Mesenchymal stem cell (in vitro differentiated cells and primary cell): ENCODE measurements around the gene CSF1R.
A peak's percentile ranks its signal among the peaks of the same experiment; 100 is the strongest.

ENCODE experiments used
- DNase-seq: peaks from one replicate; pipeline ENCODE4 v3.0.0-alpha.2; 2013
- H2AFZ ChIP-seq: one replicate; pipeline ENCODE4 v1.6.1; 2013; ENCODE audit warnings: low read depth, mild to moderate bottlenecking, control low read depth, inconsistent platforms, low read length, moderate library complexity
- H2AK5ac ChIP-seq: 2 replicates; pipeline ENCODE4 v1.6.1; 2013; ENCODE audit warnings: low read length, moderate library complexity, mild to moderate bottlenecking, inconsistent platforms; ENCODE audit not compliant: severe bottlenecking
- H2BK120ac ChIP-seq: one replicate; pipeline ENCODE4 v1.6.1; 2013; ENCODE audit warnings: low read depth, mild to moderate bottlenecking, inconsistent platforms, low read length, moderate library complexity
- H2BK12ac ChIP-seq, 2 experiments: one replicate each; pipeline ENCODE4 v1.6.1; 2013; ENCODE audit warnings: inconsistent platforms in 2 of 2, low read length in 2 of 2, mild to moderate bottlenecking in 2 of 2, moderate library complexity in 2 of 2, control low read depth in 1 of 2
- H2BK15ac ChIP-seq: one replicate; pipeline ENCODE4 v1.6.1; 2013; ENCODE audit warnings: mild to moderate bottlenecking, low read depth, inconsistent platforms; ENCODE audit not compliant: poor library complexity, severe bottlenecking
- H2BK5ac ChIP-seq: 2 replicates; pipeline ENCODE4 v1.6.1; 2013; ENCODE audit warnings: low read depth, mild to moderate bottlenecking, low read length, control low read depth, inconsistent platforms; ENCODE audit not compliant: poor library complexity, severe bottlenecking
- H3K14ac ChIP-seq, 2 experiments: one replicate each; pipeline ENCODE4 v1.6.1; 2013; ENCODE audit warnings: inconsistent platforms in 2 of 2, low read length in 2 of 2, control low read depth in 1 of 2, mild to moderate bottlenecking in 1 of 2, moderate library complexity in 1 of 2
- H3K18ac ChIP-seq, 2 experiments: one replicate each; pipeline ENCODE4 v1.6.1; 2013; ENCODE audit warnings: inconsistent platforms in 2 of 2, low read length in 2 of 2, control low read depth in 1 of 2, low read depth in 1 of 2, mild to moderate bottlenecking in 1 of 2
- H3K23ac ChIP-seq, 2 experiments: one replicate each; pipeline ENCODE4 v1.6.1; 2013; ENCODE audit warnings: inconsistent platforms in 2 of 2, low read length in 2 of 2, mild to moderate bottlenecking in 2 of 2, moderate library complexity in 2 of 2, control low read depth in 1 of 2
- H3K27ac ChIP-seq: 2 replicates; pipeline ENCODE4 v1.5.1; 2013; ENCODE audit warnings: mild to moderate bottlenecking, moderate library complexity, low read length, control low read depth, inconsistent platforms; ENCODE audit not compliant: poor library complexity, severe bottlenecking
- H3K27me3 ChIP-seq, 2 experiments: 2 replicates each; pipeline versions ENCODE4 v1.6.1 to v1.7.0; 2013; ENCODE audit warnings: low read length in 2 of 2, mild to moderate bottlenecking in 2 of 2, moderate library complexity in 2 of 2, control low read depth in 1 of 2, inconsistent platforms in 1 of 2; ENCODE audit not compliant: control insufficient read depth in 1 of 2, insufficient read depth in 1 of 2
- H3K36me3 ChIP-seq, 2 experiments: 2 replicates each; pipeline versions ENCODE4 v1.6.1 to v1.7.0; 2013; ENCODE audit warnings: low read length in 2 of 2, control low read depth in 1 of 2, inconsistent platforms in 1 of 2, low read depth in 1 of 2, mild to moderate bottlenecking in 1 of 2; ENCODE audit not compliant: insufficient read depth in 2 of 2, control insufficient read depth in 1 of 2
- H3K4ac ChIP-seq, 2 experiments: one replicate each; pipeline ENCODE4 v1.6.1; 2013; ENCODE audit warnings: inconsistent platforms in 2 of 2, low read length in 2 of 2, mild to moderate bottlenecking in 2 of 2, moderate library complexity in 2 of 2, control low read depth in 1 of 2, low read depth in 1 of 2
- H3K4me1 ChIP-seq: 2 replicates; pipeline ENCODE4 v1.6.1; 2013; ENCODE audit warnings: low read depth, low read length, control low read depth; ENCODE audit not compliant: control insufficient read depth, insufficient read depth
- H3K4me2 ChIP-seq: 2 replicates; pipeline ENCODE4 v1.6.1; 2013; ENCODE audit warnings: low read length, mild to moderate bottlenecking, inconsistent platforms; ENCODE audit not compliant: poor library complexity, severe bottlenecking
- H3K4me3 ChIP-seq, 2 experiments: 2 replicates each; pipeline versions ENCODE4 v1.5.1 to v1.7.0; 2013; ENCODE audit warnings: low read length in 2 of 2, mild to moderate bottlenecking in 2 of 2, control low read depth in 1 of 2, low read depth in 1 of 2; ENCODE audit not compliant: insufficient read depth in 1 of 2
- H3K79me1 ChIP-seq: replicated peaks from 2 replicates; pipeline ENCODE4 v1.6.1; 2013; ENCODE audit warnings: mild to moderate bottlenecking, control low read depth, low read length, inconsistent platforms; ENCODE audit not compliant: poor library complexity, severe bottlenecking
- H3K9ac ChIP-seq: 2 replicates; pipeline ENCODE4 v1.7.0; 2013; ENCODE audit warnings: mild to moderate bottlenecking, low read length, moderate library complexity
- H3K9me3 ChIP-seq: 2 replicates; pipeline ENCODE4 v1.7.0; 2013; ENCODE audit warnings: mild to moderate bottlenecking, low read length; ENCODE audit not compliant: control insufficient read depth
- H4K8ac ChIP-seq: one replicate; pipeline ENCODE4 v1.6.1; 2013; ENCODE audit warnings: inconsistent platforms, mild to moderate bottlenecking, low read length, moderate library complexity
- H4K91ac ChIP-seq: one replicate; pipeline ENCODE4 v1.6.1; 2013; ENCODE audit warnings: mild to moderate bottlenecking, low read length, inconsistent platforms
- WGBS: methylation state at CpG from one replicate; pipeline ENCODE4 v1.1.7; 2013; ENCODE audit warnings: mixed read lengths; 5-methylcytosine and 5-hydroxymethylcytosine counted together

CSF1R gene

GRCh38 chr5:150082889-150083288 lies 3.5 kb downstream of the CSF1R start:
- DNase-seq: no peak
- Histone ChIP-seq H3K4me1 (peaks cover 6% of the 10 kb centered on the region), H3K4ac (no peak overlapping the region), H3K27me3 (peaks cover 0 to 23% of the 10 kb centered on the region in 2 experiments), H3K27ac (no peak overlapping the region), H3K14ac (peak overlapping the region in 1 of 2 experiments; percentile 15), H2BK12ac (no peak overlapping the region), H3K4me3 (no peak overlapping the region), H3K18ac (no peak overlapping the region), H3K9me3 (no peaks in the 10 kb centered on the region), H2BK15ac (no peak overlapping the region), H3K4me2 (no peak overlapping the region), H2BK5ac (no peak overlapping the region), H4K91ac (no peak overlapping the region), H2AK5ac (no peak overlapping the region), H3K23ac (no peak overlapping the region), H2BK120ac (no peak overlapping the region), H4K8ac (no peak overlapping the region), H2AFZ (no peak overlapping the region), H3K36me3 (no peaks in the 10 kb centered on the region), H3K9ac (no peak overlapping the region), H3K79me1 (no peaks in the 10 kb centered on the region)
- WGBS: 94% methylated on average over 6 of the region's 6 CpGs

GRCh38 chr5:150082374-150082773 lies 4.0 kb downstream of the CSF1R start:
- H3K4me3 ChIP-seq: no peak overlapping the region
- 36% methylated on average over 3 of the region's 3 CpGs for WGBS

GRCh38 chr5:150081541-150082283 lies 4.6 kb downstream of the CSF1R start:
- peaks cover 0 to 23% of the 10 kb centered on the region in 2 experiments for H3K27me3 ChIP-seq
- no peak overlapping the region for H3K4me3 ChIP-seq
- H3K9me3 ChIP-seq: no peaks in the 10 kb centered on the region
- H2AFZ ChIP-seq: no peak overlapping the region
- H3K27ac ChIP-seq: no peak overlapping the region
- DNase-seq: no peak
- no peak overlapping the region for H3K9ac ChIP-seq
- H4K8ac ChIP-seq: no peak overlapping the region
- H3K18ac ChIP-seq: no peak overlapping the region
- peak overlapping the region in 1 of 2 experiments; percentile 9 for H3K23ac ChIP-seq
- no peak overlapping the region for H3K14ac ChIP-seq
- H2BK120ac ChIP-seq: no peak overlapping the region
- H3K4me2 ChIP-seq: no peak overlapping the region
- H2AK5ac ChIP-seq: no peak overlapping the region
- H2BK5ac ChIP-seq: no peak overlapping the region
- 40% methylated on average over 13 of the region's 15 CpGs for WGBS
- peak overlapping the region; percentile 50 for H2BK15ac ChIP-seq
- no peak overlapping the region for H4K91ac ChIP-seq
- H3K36me3 ChIP-seq: no peaks in the 10 kb centered on the region
- H2BK12ac ChIP-seq: peak overlapping the region in 1 of 2 experiments; percentile 2
- H3K4me1 ChIP-seq: peaks cover 6% of the 10 kb centered on the region
- no peak overlapping the region for H3K4ac ChIP-seq
- no peaks in the 10 kb centered on the region for H3K79me1 ChIP-seq

More at GRCh38 chr5:150082374-150082773, 4.0 kb downstream of the CSF1R start:
- no peak overlapping the region for H3K4me2 ChIP-seq
- no peaks in the 10 kb centered on the region for H3K36me3 ChIP-seq
- no peak overlapping the region for H3K9ac ChIP-seq
- no peaks in the 10 kb centered on the region for H3K79me1 ChIP-seq
- no peak overlapping the region for H3K18ac ChIP-seq
- H2AK5ac ChIP-seq: no peak overlapping the region
- no peak overlapping the region for H2BK120ac ChIP-seq
- peaks cover 0 to 23% of the 10 kb centered on the region in 2 experiments for H3K27me3 ChIP-seq
- no peak overlapping the region for H2BK12ac ChIP-seq
- no peak overlapping the region for H3K4ac ChIP-seq
- H3K9me3 ChIP-seq: no peaks in the 10 kb centered on the region
- H2BK5ac ChIP-seq: no peak overlapping the region
- no peak for DNase-seq
- H2AFZ ChIP-seq: no peak overlapping the region
- peaks cover 6% of the 10 kb centered on the region for H3K4me1 ChIP-seq
- H4K8ac ChIP-seq: no peak overlapping the region
- no peak overlapping the region for H3K27ac ChIP-seq
- H3K23ac ChIP-seq: no peak overlapping the region
- H3K14ac ChIP-seq: no peak overlapping the region
- no peak overlapping the region for H2BK15ac ChIP-seq
- no peak overlapping the region for H4K91ac ChIP-seq

GRCh38 chr5:150080696-150081435 lies 5.5 kb downstream of the CSF1R start:
- peaks cover 0 to 15% of the 10 kb centered on the region in 2 experiments for H3K27me3 ChIP-seq
- H3K27ac ChIP-seq: no peak overlapping the region
- H3K23ac ChIP-seq: no peak overlapping the region
- no peak overlapping the region for H3K4me3 ChIP-seq
- H2AFZ ChIP-seq: no peak overlapping the region
- H2BK15ac ChIP-seq: no peak overlapping the region
- no peaks in the 10 kb centered on the region for H3K9me3 ChIP-seq
- H2BK12ac ChIP-seq: no peak overlapping the region
- H3K79me1 ChIP-seq: no peaks in the 10 kb centered on the region
- no peak overlapping the region for H3K18ac ChIP-seq
- 88% methylated on average over 15 of the region's 15 CpGs for WGBS
- H2AK5ac ChIP-seq: no peak overlapping the region
- DNase-seq: no peak
- H2BK5ac ChIP-seq: no peak overlapping the region
- peak overlapping the region in 1 of 2 experiments; percentile 3 for H3K14ac ChIP-seq
- H3K9ac ChIP-seq: no peak overlapping the region
- H3K4me1 ChIP-seq: peaks cover 6% of the 10 kb centered on the region
- no peak overlapping the region for H4K91ac ChIP-seq
- H4K8ac ChIP-seq: no peak overlapping the region
- H3K36me3 ChIP-seq: no peaks in the 10 kb centered on the region
- no peak overlapping the region for H2BK120ac ChIP-seq
- no peak overlapping the region for H3K4ac ChIP-seq
- H3K4me2 ChIP-seq: no peak overlapping the region
